NOMO-1 treated with dmso at 0.1 percent for 144 hours (cell line): ENCODE data around the gene PLCB4.

Experiments used
- DNase-seq: peaks from one replicate; lab custom pipeline; 2025; ENCODE audit not compliant: unreplicated experiment; lab: John Stamatoyannopoulos, UW

Gene PLCB4

GRCh38 chr20:9390441-9390840, 321.6 kb downstream of the PLCB4 start:
- no peak for DNase-seq

GRCh38 chr20:9392892-9393857, 324.3 kb downstream of the PLCB4 start:
- peak; percentile 56 for DNase-seq

- no peak for DNase-seq
Measured at GRCh38 chr20:9395971-9396370, 327.1 kb downstream of the PLCB4 start.

GRCh38 chr20:9397928-9398327, 329.0 kb downstream of the PLCB4 start:
- DNase-seq, result peak; percentile 90

GRCh38 chr20:9398882-9399281, 330.0 kb downstream of the PLCB4 start:
- DNase-seq, result no peak

GRCh38 chr20:9399322-9399721, 330.4 kb downstream of the PLCB4 start:
- no peak for DNase-seq

- no peak for DNase-seq
Measured at GRCh38 chr20:9400171-9401025, 331.5 kb downstream of the PLCB4 start.

GRCh38 chr20:9401371-9401770, 332.5 kb downstream of the PLCB4 start:
- DNase-seq, result no peak

GRCh38 chr20:9402141-9402540, 333.3 kb downstream of the PLCB4 start:
- no peak for DNase-seq

GRCh38 chr20:9402546-9402945, 333.7 kb downstream of the PLCB4 start:
- no peak for DNase-seq

GRCh38 chr20:9403448-9403847, 334.6 kb downstream of the PLCB4 start:
- no peak for DNase-seq

GRCh38 chr20:9407805-9408421, 339.0 kb downstream of the PLCB4 start:
- no peak for DNase-seq

GRCh38 chr20:9408422-9409300, 339.8 kb downstream of the PLCB4 start:
- DNase-seq, result no peak

- DNase-seq, result no peak
Measured at GRCh38 chr20:9409352-9409751, 340.5 kb downstream of the PLCB4 start.

GRCh38 chr20:9409981-9410380, 341.1 kb downstream of the PLCB4 start:
- no peak for DNase-seq

GRCh38 chr20:9411833-9412232, 342.9 kb downstream of the PLCB4 start:
- DNase-seq, result no peak

GRCh38 chr20:9412309-9412708, 343.4 kb downstream of the PLCB4 start:
- no peak for DNase-seq

- no peak for DNase-seq
Measured at GRCh38 chr20:9413001-9413400, 344.1 kb downstream of the PLCB4 start.

- DNase-seq, result no peak
Measured at GRCh38 chr20:9415426-9415825, 346.5 kb downstream of the PLCB4 start.

GRCh38 chr20:9416421-9416820, 347.5 kb downstream of the PLCB4 start:
- DNase-seq, result no peak
